T-helper 9 cell (primary cell): ENCODE measurements around the gene CRTC3.
"Not testable (repeated sequence)": the region's sequence is repeated elsewhere in the genome, so short reads cannot be mapped to it uniquely, and the experiment has no call there.

ENCODE experiments used
- DNase-seq: peaks from one replicate; pipeline ENCODE4 v3.0.0-alpha.2; 2020

Gene CRTC3

DNA sequence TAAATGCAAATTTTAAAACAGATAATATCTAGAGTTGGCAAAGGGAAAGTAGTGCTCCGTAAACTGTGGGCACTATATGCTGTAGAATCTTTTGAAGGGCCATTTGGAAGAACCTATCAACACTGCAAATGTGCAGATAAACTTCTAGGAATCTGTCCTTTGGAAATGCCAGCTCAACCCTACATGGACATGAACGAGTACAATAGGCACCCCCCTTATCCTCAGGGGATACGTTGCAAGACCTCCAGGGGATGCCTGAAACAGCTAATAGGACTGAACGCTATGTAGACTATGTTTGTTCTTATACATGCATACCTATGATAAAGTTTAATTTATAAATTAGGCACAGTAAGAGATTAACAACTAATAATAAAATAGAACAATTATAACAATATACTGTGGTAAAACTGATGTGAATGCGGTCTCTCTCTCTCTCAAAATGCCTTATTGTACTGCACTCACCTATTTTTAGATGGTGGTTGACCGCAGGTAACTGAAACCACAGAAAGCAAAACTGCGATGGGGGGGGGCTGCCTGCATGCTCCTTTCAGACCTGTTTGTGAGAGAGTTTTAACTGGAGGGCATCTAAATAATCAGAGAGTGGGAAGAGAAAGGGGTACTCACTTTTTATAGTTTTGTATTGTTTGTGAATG lies 127.9 kb downstream of the CRTC3 start:
- DNase-seq = peak; percentile 48

DNA sequence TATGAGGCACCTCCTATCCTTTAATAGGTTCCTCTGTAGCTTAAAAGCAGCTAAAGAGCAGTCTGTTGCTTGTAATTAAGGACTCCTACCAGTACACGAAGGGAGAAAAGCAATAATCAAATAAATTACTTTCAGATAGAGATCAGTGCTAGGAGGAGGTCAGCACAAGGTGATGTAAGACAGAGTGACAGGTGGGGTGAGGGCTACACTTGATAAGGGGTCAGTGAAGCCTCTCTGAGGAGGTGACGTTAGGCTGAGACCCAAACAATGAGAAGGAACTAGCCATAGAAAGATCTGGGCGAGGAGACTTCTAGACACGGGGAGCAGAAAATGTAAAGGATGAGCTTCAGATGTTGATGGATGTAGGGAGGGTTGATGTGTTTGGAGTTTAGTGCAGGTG lies 129.8 kb downstream of the CRTC3 start:
- DNase-seq = no peak

GRCh38 chr15:90660195-90660998 lies 130.7 kb downstream of the CRTC3 start:
- peak; percentile 27 for DNase-seq

- not testable (repeated sequence) for DNase-seq
Observed at GRCh38 chr15:90660999-90661330, 131.2 kb downstream of the CRTC3 start.

DNA sequence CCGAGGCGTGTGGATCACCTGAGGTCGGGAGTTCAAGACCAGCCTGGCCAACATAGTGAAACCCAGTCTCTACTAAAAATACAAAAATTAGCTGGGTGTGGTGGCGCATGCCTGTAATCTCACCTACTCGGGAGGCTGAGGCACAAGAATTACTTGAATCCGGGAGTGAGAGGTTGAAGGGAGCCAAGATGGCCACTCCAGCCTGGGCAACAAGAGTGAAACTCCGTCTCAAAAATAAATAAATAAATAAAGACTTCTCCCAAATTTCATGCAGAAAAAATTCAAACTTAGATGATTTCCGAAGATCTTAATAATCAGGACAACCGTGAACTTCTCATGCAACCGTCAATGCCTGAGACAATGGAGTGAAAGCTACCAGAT lies 134.3 kb downstream of the CRTC3 start:
- DNase-seq = not testable (repeated sequence)

DNA sequence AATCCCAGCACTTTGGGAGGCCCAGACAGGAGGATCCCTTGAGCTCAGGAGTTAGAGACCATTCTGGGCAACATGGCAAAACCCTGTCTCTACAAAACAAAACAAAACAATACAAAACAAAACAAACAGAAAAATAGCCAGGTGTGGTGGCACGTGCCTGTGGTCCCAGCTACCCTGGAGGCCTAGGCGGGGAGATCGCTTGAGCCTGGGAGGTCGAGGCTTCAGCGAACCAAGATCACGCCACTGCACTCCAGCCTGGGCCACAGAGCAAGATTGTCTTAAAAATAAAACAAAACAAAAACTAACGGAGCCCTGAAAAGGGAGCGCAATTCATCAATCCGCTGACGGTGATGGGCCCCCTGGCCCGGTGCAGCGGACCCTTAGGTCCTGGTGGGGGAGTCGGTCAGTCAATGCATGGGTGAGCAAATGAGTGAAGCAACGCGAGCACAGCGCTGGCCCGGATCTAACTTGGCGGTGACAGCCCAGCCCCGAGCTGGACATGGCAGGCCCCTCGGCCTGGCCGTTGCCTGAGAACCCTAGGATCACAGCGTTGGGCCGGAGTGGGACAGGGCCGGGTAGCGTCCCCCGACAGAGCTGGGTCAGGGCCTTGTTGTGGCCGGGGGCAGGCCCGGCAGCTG lies 135.0 kb downstream of the CRTC3 start:
- no peak for DNase-seq

DNA sequence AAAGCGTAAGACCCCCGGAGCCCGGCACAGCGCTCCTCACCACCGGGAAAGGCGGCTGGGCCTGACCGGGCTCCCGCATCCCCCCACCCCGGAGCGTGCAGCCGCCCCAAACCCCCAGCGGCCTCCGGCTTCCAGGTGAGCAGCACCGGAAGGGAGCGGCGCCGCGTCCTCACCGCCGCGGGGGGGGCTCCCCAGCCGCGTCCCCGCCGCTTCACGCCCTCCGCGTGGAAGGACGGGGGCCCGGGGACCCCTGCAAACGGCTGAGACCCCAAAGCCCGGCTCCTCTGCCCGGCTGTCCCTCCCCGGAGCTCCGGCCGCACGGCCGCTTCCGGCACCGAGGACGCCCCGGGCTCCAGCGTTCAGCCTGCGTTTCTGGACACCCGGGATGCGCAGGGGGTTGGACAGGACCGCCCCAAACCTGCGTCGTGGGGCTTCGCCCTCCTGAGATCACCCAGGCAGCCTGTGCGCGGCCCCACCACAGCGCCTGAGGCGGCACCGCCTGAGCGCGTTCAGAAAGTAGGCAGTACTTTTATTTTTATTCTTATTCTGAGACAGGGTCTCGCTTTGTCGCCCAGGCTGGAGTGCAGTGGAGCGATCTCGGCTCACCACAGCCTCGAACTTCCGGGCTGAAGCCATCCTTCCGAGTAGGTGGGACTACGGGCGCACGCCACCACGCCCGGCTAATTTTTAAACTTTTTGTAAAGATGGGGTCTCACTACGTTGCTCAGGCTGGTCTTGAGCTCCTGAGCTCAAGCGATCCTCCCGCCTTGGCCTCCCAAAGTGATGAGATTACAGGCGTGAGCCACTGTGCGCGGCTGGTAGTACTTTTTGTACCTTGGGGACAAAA lies 135.8 kb downstream of the CRTC3 start:
- DNase-seq = no peak

DNA sequence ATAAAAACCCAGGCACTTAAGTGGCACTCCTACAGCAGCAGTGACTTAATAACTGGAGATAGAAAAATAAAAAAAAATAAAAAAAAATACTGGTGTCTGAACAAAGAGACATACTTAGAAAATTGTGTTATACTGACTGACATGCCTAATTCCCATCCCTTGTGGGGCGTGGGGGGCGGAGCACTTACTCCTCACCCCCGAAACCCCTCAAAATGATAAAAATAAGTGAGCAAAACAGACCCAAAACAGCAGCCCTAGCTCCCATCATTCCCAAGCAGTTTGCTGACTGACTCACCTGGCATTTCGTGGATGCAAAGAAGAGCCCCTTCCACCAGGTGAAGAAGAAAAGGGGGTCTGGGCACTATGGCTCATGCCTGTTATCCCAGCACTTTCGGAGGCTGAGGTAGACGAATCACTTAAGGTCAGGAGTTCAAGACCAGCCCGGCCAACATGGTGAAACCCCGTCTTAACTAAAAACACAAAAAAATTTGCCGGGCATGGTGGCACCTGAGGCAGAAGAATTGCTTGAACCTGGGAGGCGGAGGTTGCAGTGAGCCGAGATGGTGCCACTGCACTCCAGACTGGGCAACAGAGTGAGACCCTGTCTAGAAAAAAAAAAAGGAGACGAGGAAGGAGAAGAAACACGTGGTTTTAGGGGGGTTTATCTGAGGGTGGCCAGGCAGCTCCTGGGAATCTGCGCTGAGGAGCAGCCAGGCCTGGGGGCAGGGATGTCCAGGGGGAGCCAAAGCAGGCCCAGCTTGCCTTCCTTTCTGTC lies 136.6 kb downstream of the CRTC3 start:
- no peak for DNase-seq

GRCh38 chr15:90667073-90667754 lies 137.5 kb downstream of the CRTC3 start:
- DNase-seq = no peak

- DNase-seq = not testable (repeated sequence)
Observed at GRCh38 chr15:90667755-90668345, 138.1 kb downstream of the CRTC3 start.

GRCh38 chr15:90670631-90671030 lies 140.9 kb downstream of the CRTC3 start:
- DNase-seq = not testable (repeated sequence)

- DNase-seq = no peak
Observed at GRCh38 chr15:90671216-90671615, 141.5 kb downstream of the CRTC3 start.

- not testable (repeated sequence) for DNase-seq
Observed at GRCh38 chr15:90673357-90673756, 143.6 kb downstream of the CRTC3 start.

- DNase-seq = no peak
Observed at GRCh38 chr15:90674476-90674875, 144.8 kb downstream of the CRTC3 start.

GRCh38 chr15:90675464-90675863 lies 145.7 kb downstream of the CRTC3 start:
- no peak for DNase-seq

GRCh38 chr15:90677807-90678790 lies 148.4 kb downstream of the CRTC3 start:
- no peak for DNase-seq

DNA sequence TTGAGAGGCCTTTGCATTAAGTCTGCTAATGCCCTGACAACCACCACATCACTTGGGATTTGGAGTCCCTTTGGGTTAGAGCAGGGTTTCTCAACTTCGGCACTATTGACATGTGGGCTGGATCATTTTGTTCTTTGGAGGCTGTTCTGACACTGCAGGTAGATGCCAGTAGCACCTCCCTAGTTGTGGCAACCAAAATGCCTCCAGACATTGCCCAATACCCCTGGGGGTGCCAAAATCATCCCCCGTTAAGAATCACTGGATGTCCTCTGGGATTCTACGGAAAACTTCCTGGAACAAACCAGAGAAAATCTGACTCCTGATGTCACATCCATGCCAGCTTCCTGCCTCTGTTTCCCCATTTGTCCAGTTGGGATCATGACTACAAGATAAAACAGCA lies 150.2 kb downstream of the CRTC3 start:
- no peak for DNase-seq

DNA sequence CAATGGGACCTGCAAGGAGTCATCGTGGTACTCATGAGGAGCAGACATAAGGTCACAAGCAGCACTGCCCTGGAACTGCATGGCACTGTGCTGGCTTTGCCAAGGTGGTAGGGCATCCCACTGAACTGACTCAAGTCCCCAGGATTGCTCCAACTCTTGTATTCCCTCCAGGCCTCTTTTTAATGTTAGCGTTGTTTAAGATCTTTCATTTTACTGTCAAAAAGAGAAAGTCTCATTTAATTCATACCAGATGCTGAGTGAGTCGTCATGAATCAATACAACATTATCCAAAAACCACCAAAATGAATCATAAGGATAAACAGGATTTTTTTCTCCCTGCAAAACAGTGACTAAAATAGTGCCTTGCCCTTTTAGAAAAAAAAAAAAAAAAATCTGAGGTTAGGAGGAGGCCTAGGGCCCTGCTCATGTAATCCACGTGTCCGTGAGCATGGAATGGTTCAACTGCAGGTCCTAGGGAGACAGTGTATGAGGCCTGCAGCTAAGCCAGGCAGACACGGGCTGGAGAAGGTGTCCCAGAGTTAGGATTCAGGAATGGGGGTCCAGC lies 150.7 kb downstream of the CRTC3 start:
- DNase-seq = no peak

- DNase-seq = no peak
Observed at GRCh38 chr15:90681056-90681455, 151.3 kb downstream of the CRTC3 start.

DNA sequence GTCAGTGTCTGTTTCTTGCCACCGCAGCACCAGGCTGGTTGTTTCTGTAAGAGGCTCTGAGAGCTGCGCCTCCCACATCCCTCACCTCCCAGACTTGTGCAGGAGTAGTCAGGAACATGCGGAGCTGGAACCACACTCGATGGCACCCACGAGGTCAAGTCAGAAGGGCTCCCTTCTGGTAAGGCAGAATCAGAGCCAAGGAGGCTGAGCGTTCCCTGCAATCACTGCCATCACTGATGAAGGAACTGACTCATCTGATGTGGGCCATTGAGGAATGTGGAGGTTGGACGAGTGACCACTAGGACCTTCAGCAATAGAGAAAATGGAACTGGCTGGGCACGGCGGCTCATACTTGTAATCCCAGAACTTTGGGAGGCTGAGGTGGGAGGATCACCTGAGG lies 151.8 kb downstream of the CRTC3 start:
- no peak for DNase-seq
